ENCODE data around the gene CALML3.

DNA sequence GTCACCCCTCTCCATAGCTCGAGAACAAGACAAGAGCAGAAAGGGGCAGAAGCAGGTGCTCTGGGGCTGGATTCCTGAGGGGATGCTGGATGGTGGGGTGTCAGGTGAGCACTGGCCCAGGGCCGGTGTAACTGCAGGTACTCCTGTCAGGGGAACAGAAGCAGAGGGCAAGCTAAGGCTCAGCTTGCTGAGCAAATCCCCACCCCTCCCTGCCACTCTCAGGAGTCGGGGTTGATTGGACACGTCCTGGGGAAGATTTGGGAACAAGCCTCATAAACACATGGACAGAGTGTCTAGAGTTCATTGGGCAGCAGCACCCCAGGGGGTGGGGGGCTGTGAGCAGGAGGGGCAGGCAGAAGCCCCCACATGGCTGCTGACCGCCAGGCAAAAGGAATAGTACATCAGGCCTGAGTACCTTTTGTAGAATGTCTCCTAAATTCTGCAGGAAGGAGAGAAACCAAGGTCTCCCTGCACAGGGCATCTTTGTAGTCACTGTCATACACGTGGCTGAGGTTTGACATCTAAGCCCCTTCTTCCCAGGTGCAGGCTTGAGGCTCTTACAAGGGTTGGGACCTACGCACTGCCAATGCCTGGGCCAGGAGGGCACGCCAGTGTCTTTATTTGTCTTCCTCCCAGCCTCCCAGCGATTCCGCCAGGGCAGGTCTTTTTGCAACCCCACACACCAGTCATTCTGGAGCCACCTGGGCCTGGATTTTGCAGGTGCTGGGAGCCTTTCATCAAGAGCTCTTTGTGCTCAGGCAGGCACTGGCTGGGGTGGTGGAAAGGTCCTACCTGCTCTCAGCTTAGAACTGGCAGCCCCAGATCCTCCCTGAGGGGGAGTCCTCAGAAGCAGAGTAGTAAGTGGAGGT, 2.8 kb downstream of the CALML3 start:
- TF ChIP-seq CTCF (IDR thresholded peaks at IDR 0.05) (no peak), POLR2A (IDR thresholded peaks at IDR 0.05) (no peak), EP300 (IDR thresholded peaks at IDR 0.05) (no peak)
